Measurements from ENCODE around the gene CAMTA1. TPM values are rescaled to one million over a fixed set of nuclear protein-coding genes. Genes with fewer than 3 reads are reported as not detected.

CAMTA1 gene
- total RNA-seq, 6 donors from 2014 or later: 38.8 to 74.0 (median 46.1) TPM

DNA sequence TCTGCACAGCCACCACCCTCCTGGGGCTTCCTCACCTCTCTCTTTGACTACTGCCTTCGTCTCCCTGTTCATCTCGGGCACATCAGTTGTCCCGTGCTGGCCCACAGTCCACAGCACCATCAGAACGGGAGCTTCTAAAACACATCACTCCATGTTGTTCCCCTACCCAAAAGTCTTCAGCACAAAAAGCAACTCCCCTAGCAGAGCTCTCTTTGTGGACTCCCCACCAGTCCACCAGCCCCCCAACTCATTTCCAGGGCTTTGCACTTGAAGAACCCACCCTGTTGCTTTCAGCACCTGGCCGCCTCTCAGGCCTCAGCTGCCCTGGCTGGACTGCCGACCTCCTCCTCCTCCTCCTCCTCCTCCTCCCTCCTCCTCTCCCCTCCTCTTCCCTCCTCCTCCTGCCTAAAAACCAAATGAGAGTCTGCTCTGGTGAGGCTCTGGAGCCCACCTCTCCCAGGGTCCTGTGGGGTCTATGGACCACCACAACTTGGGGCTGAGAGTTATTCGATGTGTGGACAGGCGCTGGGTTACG is 734.7 kb downstream of the CAMTA1 start:
- 95 to 97% methylated on average over 7 to 8 of the region's 9 CpGs for WGBS, 2 donors
- DNase-seq (no peak), ATAC-seq (ENCODE audit: low FRiP score in 2 of 2) (no peak)
- TF ChIP-seq POLR2A (IDR thresholded peaks at IDR 0.05) (no peak), POLR2AphosphoS5 (IDR thresholded peaks at IDR 0.05) (no peak), CTCF (IDR thresholded peaks at IDR 0.05) (no peak), EP300 (IDR thresholded peaks at IDR 0.05) (no peak)
- Histone ChIP-seq H3K4me1 (no peaks in the 10 kb centered on the region), H3K36me3 (no peaks in the 10 kb centered on the region), H3K4me3 (no peak overlapping the region), H3K27ac (no peak overlapping the region), H3K9me3 (no peaks in the 10 kb centered on the region), H3K27me3 (no peaks in the 10 kb centered on the region)

GRCh38 chr1:7520496-7520895 is 735.2 kb downstream of the CAMTA1 start:
- Histone ChIP-seq H3K27ac (no peak overlapping the region), H3K36me3 (no peaks in the 10 kb centered on the region), H3K9me3 (no peaks in the 10 kb centered on the region), H3K27me3 (no peaks in the 10 kb centered on the region), H3K4me1 (no peaks in the 10 kb centered on the region), H3K4me3 (no peak overlapping the region)
- DNase-seq (no peak), ATAC-seq (ENCODE audit: low FRiP score in 2 of 2) (no peak)
- TF ChIP-seq POLR2A (IDR thresholded peaks at IDR 0.05) (no peak), EP300 (IDR thresholded peaks at IDR 0.05) (no peak), POLR2AphosphoS5 (IDR thresholded peaks at IDR 0.05) (no peak)
- WGBS, 2 donors: 88 to 91% methylated on average over 4 of the region's 4 CpGs

- Histone ChIP-seq H3K4me1 (no peaks in the 10 kb centered on the region), H3K36me3 (no peaks in the 10 kb centered on the region), H3K9me3 (no peaks in the 10 kb centered on the region), H3K4me3 (no peak overlapping the region), H3K27ac (no peak overlapping the region), H3K27me3 (no peaks in the 10 kb centered on the region)
- no peak for DNase-seq
- ATAC-seq (ENCODE audit: low FRiP score in 2 of 2): no peak
- TF ChIP-seq EP300 (IDR thresholded peaks at IDR 0.05) (no peak), POLR2A (IDR thresholded peaks at IDR 0.05) (no peak), POLR2AphosphoS5 (IDR thresholded peaks at IDR 0.05) (no peak), CTCF (IDR thresholded peaks at IDR 0.05) (no peak)
- WGBS, 2 donors: 89 to 90% methylated on average over 16 of the region's 16 CpGs
Measured at GRCh38 chr1:7524341-7525337, 739.4 kb downstream of the CAMTA1 start.

DNA sequence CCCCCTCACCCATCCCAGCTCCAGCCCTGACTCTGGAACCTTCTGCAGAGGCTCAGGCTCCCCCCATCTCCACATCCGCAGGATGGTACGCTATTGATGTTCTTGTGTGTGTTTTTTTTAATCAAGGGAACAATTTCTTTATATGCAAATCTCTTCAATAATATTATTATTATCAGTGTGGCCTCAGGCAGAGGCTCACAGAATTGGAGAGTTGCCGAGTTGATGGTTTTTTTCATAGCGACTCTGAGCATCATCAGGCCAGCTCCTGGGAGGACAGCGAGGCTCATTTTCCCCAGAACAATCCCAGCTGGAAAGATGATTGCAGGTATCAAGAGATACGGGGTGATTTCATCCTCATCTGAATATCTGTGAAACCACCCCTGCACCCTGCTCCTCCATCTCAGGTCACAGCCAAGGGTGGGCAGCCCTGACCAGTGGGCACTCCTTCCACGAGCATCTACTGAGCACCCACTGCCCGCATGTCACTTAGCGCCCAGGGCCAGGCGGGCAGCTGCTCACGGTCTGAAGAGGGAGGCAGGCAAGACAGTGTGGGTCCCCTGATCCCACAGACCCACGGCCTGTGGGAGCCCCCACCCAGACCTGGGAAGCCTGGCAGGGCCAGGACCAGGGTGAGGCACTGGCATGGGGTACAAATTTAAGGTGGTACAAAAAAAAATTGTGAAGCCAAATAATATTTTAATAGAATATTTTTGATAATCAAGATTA is 740.2 kb downstream of the CAMTA1 start:
- ATAC-seq (ENCODE audit: low FRiP score in 2 of 2) (no peak), DNase-seq (peak in 1 of 2 donors; percentile 50)
- H3K36me3 ChIP-seq: no peaks in the 10 kb centered on the region
- H3K27ac ChIP-seq: no peak overlapping the region
- no peaks in the 10 kb centered on the region for H3K9me3 ChIP-seq
- H3K4me3 ChIP-seq: no peak overlapping the region
- H3K27me3 ChIP-seq: no peaks in the 10 kb centered on the region
- no peak for TF ChIP-seq CTCF (IDR thresholded peaks at IDR 0.05)
- TF ChIP-seq POLR2A (IDR thresholded peaks at IDR 0.05): no peak
- no peak for TF ChIP-seq EP300 (IDR thresholded peaks at IDR 0.05)
- TF ChIP-seq POLR2AphosphoS5 (IDR thresholded peaks at IDR 0.05): no peak
- WGBS, 2 donors: 86 to 91% methylated on average over 11 to 12 of the region's 12 CpGs
- no peaks in the 10 kb centered on the region for H3K4me1 ChIP-seq

Measured in upper lobe of left lung (tissue), 6 donors.